ENCODE data around the gene TCEAL3.

DNA sequence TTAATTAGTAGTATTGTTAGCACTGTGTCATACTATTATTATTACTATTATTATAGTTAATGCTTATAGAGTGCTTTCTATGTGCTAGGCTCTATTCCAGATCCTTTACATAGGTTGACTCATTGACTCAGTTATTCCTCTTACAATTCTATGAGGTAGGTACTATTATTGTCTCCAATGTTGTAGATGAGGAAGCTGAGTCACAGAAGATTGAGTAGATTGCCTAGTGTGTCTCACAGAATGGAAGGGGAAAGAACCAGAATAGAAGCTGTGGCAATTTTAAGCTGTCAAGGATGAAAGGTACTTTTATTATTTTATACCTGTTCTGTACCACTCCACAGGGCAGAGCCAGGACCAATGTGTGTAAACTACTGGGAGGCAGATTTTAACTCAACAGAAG is 19.1 kb downstream of the TCEAL3 start:
- TF ChIP-seq, protein P1, sequence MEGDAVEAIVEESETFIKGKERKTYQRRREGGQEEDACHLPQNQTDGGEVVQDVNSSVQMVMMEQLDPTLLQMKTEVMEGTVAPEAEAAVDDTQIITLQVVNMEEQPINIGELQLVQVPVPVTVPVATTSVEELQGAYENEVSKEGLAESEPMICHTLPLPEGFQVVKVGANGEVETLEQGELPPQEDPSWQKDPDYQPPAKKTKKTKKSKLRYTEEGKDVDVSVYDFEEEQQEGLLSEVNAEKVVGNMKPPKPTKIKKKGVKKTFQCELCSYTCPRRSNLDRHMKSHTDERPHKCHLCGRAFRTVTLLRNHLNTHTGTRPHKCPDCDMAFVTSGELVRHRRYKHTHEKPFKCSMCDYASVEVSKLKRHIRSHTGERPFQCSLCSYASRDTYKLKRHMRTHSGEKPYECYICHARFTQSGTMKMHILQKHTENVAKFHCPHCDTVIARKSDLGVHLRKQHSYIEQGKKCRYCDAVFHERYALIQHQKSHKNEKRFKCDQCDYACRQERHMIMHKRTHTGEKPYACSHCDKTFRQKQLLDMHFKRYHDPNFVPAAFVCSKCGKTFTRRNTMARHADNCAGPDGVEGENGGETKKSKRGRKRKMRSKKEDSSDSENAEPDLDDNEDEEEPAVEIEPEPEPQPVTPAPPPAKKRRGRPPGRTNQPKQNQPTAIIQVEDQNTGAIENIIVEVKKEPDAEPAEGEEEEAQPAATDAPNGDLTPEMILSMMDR (IDR thresholded peaks at IDR 0.05; ENCODE audit: poor library complexity) = no peak
- no peak for TF ChIP-seq EZH2phosphoT487 (IDR thresholded peaks at IDR 0.05; ENCODE audit: low read depth, severe bottlenecking, unreplicated experiment)
- TF ChIP-seq EZH2 (IDR thresholded peaks at IDR 0.05; ENCODE audit: borderline replicate concordance) = no peak

All from hepatocyte (in vitro differentiated cells).